DMS79 treated with DMSO at 0.1 percent for 48 hours (cell line): ENCODE results near the gene TBC1D16.

Source experiments
- DNase-seq: peaks from one replicate; lab custom pipeline; 2025; lab: John Stamatoyannopoulos, UW

The TBC1D16 gene

GRCh38 chr17:80035687-80035936, at the start of gene TBC1D16:
Gene TBC1D16 (minus strand): TSS chr17:80035872. CDS start chr17:80013547, 22,325 bp downstream.
- no peak for DNase-seq

- no peak for DNase-seq
Measured at GRCh38 chr17:80084773-80085172, 49.1 kb upstream of the TBC1D16 start.

- DNase-seq = no peak
Measured at GRCh38 chr17:80083136-80083661, 47.5 kb upstream of the TBC1D16 start.

GRCh38 chr17:80082403-80083135, 46.9 kb upstream of the TBC1D16 start:
- DNase-seq = peak; percentile 23

- no peak for DNase-seq
Measured at GRCh38 chr17:80081596-80081995, 45.9 kb upstream of the TBC1D16 start.

- DNase-seq = no peak
Measured at GRCh38 chr17:80080081-80080480, 44.4 kb upstream of the TBC1D16 start.

GRCh38 chr17:80072410-80072809, 36.7 kb upstream of the TBC1D16 start:
- DNase-seq = no peak

GRCh38 chr17:80071116-80071841, 35.6 kb upstream of the TBC1D16 start:
- no peak for DNase-seq

- DNase-seq = no peak
Measured at GRCh38 chr17:80070375-80071115, 34.9 kb upstream of the TBC1D16 start.

GRCh38 chr17:80068301-80069222, 32.9 kb upstream of the TBC1D16 start:
- no peak for DNase-seq

- no peak for DNase-seq
Measured at GRCh38 chr17:80067393-80067986, 31.8 kb upstream of the TBC1D16 start.

GRCh38 chr17:80065478-80066170, 30.0 kb upstream of the TBC1D16 start:
- no peak for DNase-seq

- no peak for DNase-seq
Measured at GRCh38 chr17:80064696-80065095, 29.0 kb upstream of the TBC1D16 start.

GRCh38 chr17:80063830-80064585, 28.3 kb upstream of the TBC1D16 start:
- no peak for DNase-seq

- no peak for DNase-seq
Measured at GRCh38 chr17:80061421-80061820, 25.7 kb upstream of the TBC1D16 start.

GRCh38 chr17:80060644-80061043, 25.0 kb upstream of the TBC1D16 start:
- no peak for DNase-seq

- DNase-seq = no peak
Measured at GRCh38 chr17:80058311-80058955, 22.8 kb upstream of the TBC1D16 start.

GRCh38 chr17:80055597-80055996, 19.9 kb upstream of the TBC1D16 start:
- DNase-seq = no peak

GRCh38 chr17:80053102-80053501, 17.4 kb upstream of the TBC1D16 start:
- no peak for DNase-seq
